Hepatocyte (in vitro differentiated cells): ENCODE data around the gene CPNE4. TPM values are rescaled to one million over a fixed set of nuclear protein-coding genes. Genes with fewer than 3 reads are reported as not detected.
A peak's percentile ranks its signal among the peaks of the same experiment; 100 is the strongest.

Experiments
- DNase-seq: peaks from one replicate; pipeline ENCODE4 v3.0.0-alpha.2; 2016; ENCODE audit warnings: low spot score
- H2AFZ ChIP-seq: fragments of 200-600 bp; sonication (generic); 2 replicates; pipeline ENCODE4 v1.6.0; 2016; ENCODE audit warnings: antibody characterized with exemption, mild to moderate bottlenecking
- H3K27ac ChIP-seq: fragments of 200-600 bp; sonication (generic); 2 replicates; pipeline ENCODE4 v1.5.1; 2016; ENCODE audit warnings: mild to moderate bottlenecking
- H3K27me3 ChIP-seq: fragments of 200-600 bp; sonication (generic); 2 replicates; pipeline ENCODE4 v1.6.1; 2016
- H3K36me3 ChIP-seq: fragments of 200-600 bp; sonication (generic); replicated peaks from 2 replicates; pipeline ENCODE4 v1.5.1; 2016; ENCODE audit warnings: low read depth; ENCODE audit not compliant: insufficient read depth
- H3K4me1 ChIP-seq: fragments of 200-600 bp; sonication (generic); 2 replicates; pipeline ENCODE4 v1.5.1; 2016; ENCODE audit warnings: mild to moderate bottlenecking, moderate library complexity; ENCODE audit not compliant: insufficient read depth
- H3K4me2 ChIP-seq: fragments of 200-600 bp; sonication (generic); 2 replicates; pipeline ENCODE4 v1.6.0; 2016
- H3K4me3 ChIP-seq: fragments of 200-600 bp; sonication (generic); 2 replicates; pipeline ENCODE4 v1.5.1; 2016; ENCODE audit warnings: mild to moderate bottlenecking
- H3K79me2 ChIP-seq: fragments of 200-600 bp; sonication (generic); 2 replicates; pipeline ENCODE4 v1.6.0; 2017; ENCODE audit warnings: mild to moderate bottlenecking
- H3K9me2 ChIP-seq: fragments of 200-600 bp; sonication (generic); replicated peaks from 2 replicates; pipeline ENCODE4 v1.6.0; 2017; ENCODE audit warnings: mild to moderate bottlenecking; ENCODE audit not compliant: insufficient read depth
- H3K9me3 ChIP-seq: fragments of 200-600 bp; sonication (generic); 2 replicates; pipeline ENCODE4 v1.5.1; 2016; ENCODE audit warnings: low read depth, mild to moderate bottlenecking
- H4K20me1 ChIP-seq: fragments of 200-600 bp; sonication (generic); 2 replicates; pipeline ENCODE4 v1.6.0; 2016; ENCODE audit warnings: mild to moderate bottlenecking; ENCODE audit not compliant: insufficient read depth, poor library complexity, severe bottlenecking
- CTCF ChIP-seq: fragments of 200-600 bp; sonication (generic); IDR thresholded peaks from 2 replicates; pipeline ENCODE4 v1.5.1; 2016; ENCODE audit warnings: antibody characterized with exemption, mild to moderate bottlenecking; ENCODE audit not compliant: poor library complexity
- EZH2 ChIP-seq: fragments of 200-600 bp; sonication (generic); IDR thresholded peaks from 2 replicates; pipeline ENCODE4 v1.6.1; 2016; ENCODE audit warnings: antibody characterized with exemption, mild to moderate bottlenecking, borderline replicate concordance
- EZH2phosphoT487 ChIP-seq: fragments of 200-600 bp; sonication (generic); IDR thresholded peaks from one replicate; pipeline ENCODE4 v1.6.1; 2018; ENCODE audit warnings: antibody characterized with exemption, mild to moderate bottlenecking, low read depth, moderate library complexity; ENCODE audit not compliant: unreplicated experiment, severe bottlenecking
- WGBS: methylation state at CpG from one replicate; pipeline ENCODE4 v1.1.6; 2016; ENCODE audit warnings: low lambda C conversion rate; ENCODE audit errors: missing lambda C conversion rate; 5-methylcytosine and 5-hydroxymethylcytosine counted together
- polyA plus RNA-seq: library from polyadenylated mRNA; unstranded; fragments of >200 nt; fragmentation: Nextera tagmentation; extraction: Ambion mirVana; gene quantifications from 2 replicates; pipeline ENCODE4 v1.2.1, GENCODE V29; 2016
- total RNA-seq: library from RNA; depleted of rRNA; stranded (reverse); fragments of >200 nt; gene quantifications from 2 replicates; pipeline ENCODE4 v1.2.3, GENCODE V29; 2014

Gene CPNE4
- total and polyA plus RNA-seq, 2 experiments from 2014 or later = 0.37 to 0.52 TPM

DNA sequence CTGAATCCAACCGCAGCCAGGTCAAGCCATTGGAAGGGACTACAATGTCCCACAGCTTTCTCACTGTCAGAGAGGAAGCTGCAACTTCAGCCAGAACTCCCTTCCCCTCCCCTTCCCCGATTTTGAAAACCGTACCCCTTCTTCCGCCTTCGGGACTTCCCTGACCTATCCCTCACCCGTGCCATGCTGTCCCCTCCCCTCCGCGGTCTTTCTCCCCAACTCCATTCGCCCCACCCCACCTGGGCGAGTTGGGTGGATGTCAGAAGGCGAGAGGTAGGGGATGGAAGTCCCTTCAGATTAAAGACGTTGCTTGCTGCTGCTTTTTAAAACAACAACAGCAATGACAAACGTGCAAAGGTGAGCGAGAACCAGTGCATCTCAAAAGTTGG, 723 bp downstream of the CPNE4 start:
- no peak overlapping the region for H2AFZ ChIP-seq
- peaks cover 69% of the 10 kb centered on the region for H3K27me3 ChIP-seq
- no peaks in the 10 kb centered on the region for H3K9me3 ChIP-seq
- H3K36me3 ChIP-seq = no peaks in the 10 kb centered on the region
- H3K27ac ChIP-seq = no peak overlapping the region
- no peak for DNase-seq
- no peaks in the 10 kb centered on the region for H4K20me1 ChIP-seq
- TF ChIP-seq EZH2 (peak; percentile 46), EZH2phosphoT487 (no peak)
- no peaks in the 10 kb centered on the region for H3K4me1 ChIP-seq
- 0% methylated on average over 14 of the region's 14 CpGs for WGBS
- H3K9me2 ChIP-seq = no peaks in the 10 kb centered on the region
- H3K4me2 ChIP-seq = peak overlapping the region; percentile 70
- no peak overlapping the region for H3K4me3 ChIP-seq
- H3K79me2 ChIP-seq = no peaks in the 10 kb centered on the region

GRCh38 chr3:132033471-132033870, 1.3 kb downstream of the CPNE4 start:
- peaks cover 69% of the 10 kb centered on the region for H3K27me3 ChIP-seq
- H4K20me1 ChIP-seq = no peaks in the 10 kb centered on the region
- no peaks in the 10 kb centered on the region for H3K9me3 ChIP-seq
- no peak for DNase-seq
- TF ChIP-seq CTCF = no peak
- no peaks in the 10 kb centered on the region for H3K4me1 ChIP-seq
- no peak overlapping the region for H3K4me3 ChIP-seq
- no peak overlapping the region for H2AFZ ChIP-seq
- WGBS = 9% methylated on average over 15 of the region's 15 CpGs
- no peaks in the 10 kb centered on the region for H3K79me2 ChIP-seq
- no peak overlapping the region for H3K27ac ChIP-seq
- H3K9me2 ChIP-seq = no peaks in the 10 kb centered on the region
- no peak overlapping the region for H3K4me2 ChIP-seq
- H3K36me3 ChIP-seq = no peaks in the 10 kb centered on the region

DNA sequence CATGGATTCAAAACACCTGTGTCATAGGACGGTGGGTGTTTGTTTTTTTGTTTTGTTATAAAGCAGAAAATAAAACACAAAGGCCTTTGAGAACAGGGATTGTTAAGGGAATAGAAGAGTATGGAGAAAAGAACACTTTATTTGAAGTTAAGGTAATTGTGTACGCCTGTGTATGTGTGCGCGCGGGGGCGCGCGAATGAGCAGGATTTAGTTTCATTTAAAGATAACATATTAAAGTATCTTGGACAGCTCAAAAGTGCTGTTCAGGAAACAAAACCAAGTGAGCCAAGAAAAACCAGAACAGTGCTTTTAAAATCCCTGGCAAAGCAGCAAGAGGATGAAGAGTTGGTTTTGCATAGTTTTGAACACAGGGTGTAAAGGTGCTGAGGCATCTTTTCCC, 1.9 kb downstream of the CPNE4 start:
- H3K4me1 ChIP-seq = no peaks in the 10 kb centered on the region
- no peak overlapping the region for H3K4me3 ChIP-seq
- no peaks in the 10 kb centered on the region for H3K79me2 ChIP-seq
- H3K9me2 ChIP-seq = no peaks in the 10 kb centered on the region
- peaks cover 69% of the 10 kb centered on the region for H3K27me3 ChIP-seq
- no peak overlapping the region for H3K4me2 ChIP-seq
- TF ChIP-seq EZH2phosphoT487 (no peak), CTCF (no peak), EZH2 (no peak)
- no peaks in the 10 kb centered on the region for H4K20me1 ChIP-seq
- DNase-seq = no peak
- no peak overlapping the region for H2AFZ ChIP-seq
- WGBS = 88% methylated on average over 8 of the region's 8 CpGs
- H3K36me3 ChIP-seq = no peaks in the 10 kb centered on the region
- no peaks in the 10 kb centered on the region for H3K9me3 ChIP-seq
- H3K27ac ChIP-seq = no peak overlapping the region

DNA sequence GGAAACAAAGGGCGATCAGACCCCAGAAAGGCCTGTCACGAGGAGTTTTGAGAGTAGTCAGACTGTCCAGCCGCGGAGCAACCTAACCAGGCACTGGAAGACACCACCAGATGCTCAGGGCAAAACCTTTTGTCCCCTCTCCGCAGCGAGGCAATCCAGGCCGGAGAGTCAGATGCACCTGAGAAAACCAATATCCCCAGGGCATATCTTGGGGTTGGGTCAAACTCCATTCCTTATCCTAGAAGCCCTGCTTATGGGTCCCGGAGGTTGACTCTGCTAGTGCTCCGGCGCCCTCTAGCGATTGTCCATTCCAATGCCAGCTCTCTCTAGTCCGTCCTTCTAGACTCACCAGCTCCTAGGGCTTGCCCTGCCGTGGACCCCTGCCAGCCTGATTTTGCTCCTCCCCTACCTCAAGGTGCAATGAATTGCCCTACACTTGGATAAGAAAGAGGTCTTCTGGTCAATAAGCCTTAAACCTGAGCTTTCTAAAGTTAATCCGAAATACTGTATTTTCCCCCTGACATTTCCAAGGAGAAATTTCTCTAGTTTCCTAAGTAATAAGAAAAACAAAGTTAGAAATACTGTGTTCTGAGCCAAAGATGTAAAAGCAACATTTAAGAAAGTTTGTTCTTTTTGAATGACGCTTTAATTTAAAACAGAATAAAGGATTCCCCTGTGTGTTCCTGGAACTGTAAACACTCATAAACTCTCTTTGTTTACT, 5.5 kb downstream of the CPNE4 start:
- peak; percentile 96 for TF ChIP-seq CTCF
- no peak for TF ChIP-seq EZH2phosphoT487
- no peak for TF ChIP-seq EZH2
- H3K27me3 ChIP-seq = peaks cover 40% of the 10 kb centered on the region
- H3K79me2 ChIP-seq = no peaks in the 10 kb centered on the region
- DNase-seq = peak; percentile 93
- H3K4me2 ChIP-seq = peak overlapping the region; percentile 54
- no peaks in the 10 kb centered on the region for H3K9me2 ChIP-seq
- no peak overlapping the region for H2AFZ ChIP-seq
- 22% methylated on average over 15 of the region's 15 CpGs for WGBS
- H3K4me3 ChIP-seq = no peak overlapping the region
- H3K4me1 ChIP-seq = no peaks in the 10 kb centered on the region
- H4K20me1 ChIP-seq = no peaks in the 10 kb centered on the region
- H3K36me3 ChIP-seq = no peaks in the 10 kb centered on the region
- no peaks in the 10 kb centered on the region for H3K9me3 ChIP-seq
- H3K27ac ChIP-seq = no peak overlapping the region
